DND-41 (cell line): ENCODE measurements around the gene RTN4RL1.

Experiments
- ATAC-seq: fragments of 200-7000 bp; cut with Tn5 transposase; 3 replicates; pipeline ENCODE4 v1.9.1; 2021; ENCODE audit warnings: low read depth; ENCODE audit not compliant: insufficient read depth
- DNase-seq: peaks from one replicate; pipeline ENCODE4 v3.0.0-alpha.2; 2020
- H2AFZ ChIP-seq: 2 replicates; pipeline ENCODE4 v1.6.0; 2012; ENCODE audit warnings: low read depth, low read length
- H3K27ac ChIP-seq: 2 replicates; pipeline ENCODE4 v1.5.1; 2012; ENCODE audit warnings: low read length, inconsistent platforms
- H3K27me3 ChIP-seq: fragments of 200-600 bp; sonication (generic); 2 replicates; pipeline ENCODE4 v1.6.0; 2012; ENCODE audit warnings: low read length, mild to moderate bottlenecking, inconsistent platforms; ENCODE audit not compliant: insufficient read depth, poor library complexity
- H3K36me3 ChIP-seq: 2 replicates; pipeline ENCODE4 v1.5.1; 2012; ENCODE audit warnings: low read length, inconsistent platforms; ENCODE audit not compliant: insufficient read depth
- H3K4me1 ChIP-seq: 2 replicates; pipeline ENCODE4 v1.5.1; 2012; ENCODE audit warnings: mild to moderate bottlenecking, low read length; ENCODE audit not compliant: insufficient read depth
- H3K4me2 ChIP-seq: 2 replicates; pipeline ENCODE4 v1.6.0; 2012; ENCODE audit warnings: mild to moderate bottlenecking, moderate library complexity, low read length, inconsistent platforms; ENCODE audit not compliant: insufficient read depth
- H3K4me3 ChIP-seq, 2 experiments: fragments of 200-600 bp in 1 of 2; shearing (Covaris generic) in 1 of 2; 2 replicates each; pipeline ENCODE4 v1.5.1; 2012 to 2016; ENCODE audit warnings: inconsistent platforms in 2 of 2, low read length in 2 of 2, mild to moderate bottlenecking in 2 of 2, low read depth in 1 of 2, moderate library complexity in 1 of 2
- H3K79me2 ChIP-seq: 2 replicates; pipeline ENCODE4 v1.6.0; 2012; ENCODE audit warnings: low read length, inconsistent platforms; ENCODE audit not compliant: insufficient read depth
- H3K9ac ChIP-seq: 2 replicates; pipeline ENCODE4 v1.6.0; 2012; ENCODE audit warnings: low read depth, mild to moderate bottlenecking, inconsistent platforms, low read length, moderate library complexity
- H3K9me3 ChIP-seq: 2 replicates; pipeline ENCODE4 v1.5.1; 2012; ENCODE audit warnings: low read length, moderate library complexity, mild to moderate bottlenecking, inconsistent platforms; ENCODE audit not compliant: insufficient read depth, severe bottlenecking
- H4K20me1 ChIP-seq: 2 replicates; pipeline ENCODE4 v1.6.0; 2012; ENCODE audit warnings: low read length; ENCODE audit not compliant: insufficient read depth
- CTCF ChIP-seq: IDR thresholded peaks from 2 replicates; pipeline ENCODE4 v1.5.1; 2012; ENCODE audit warnings: borderline replicate concordance, low read length, moderate library complexity, mild to moderate bottlenecking; ENCODE audit not compliant: poor library complexity, severe bottlenecking; ENCODE audit errors: extremely low read depth
- EZH2 ChIP-seq: IDR thresholded peaks from 3 replicates; pipeline ENCODE4 v1.6.1; 2012; ENCODE audit warnings: borderline replicate concordance, low read depth, mild to moderate bottlenecking, moderate library complexity, low read length, inconsistent platforms; ENCODE audit not compliant: severe bottlenecking

The RTN4RL1 gene

GRCh38 chr17:1915889-1916288 is 109.2 kb downstream of the RTN4RL1 start:
- DNase-seq (no peak), ATAC-seq (no peak)
- no peak overlapping the region for H3K4me2 ChIP-seq
- H3K36me3 ChIP-seq = no peaks in the 10 kb centered on the region
- H3K27ac ChIP-seq = no peak overlapping the region
- TF ChIP-seq EZH2 = no peak
- no peak for TF ChIP-seq CTCF
- no peaks in the 10 kb centered on the region for H3K4me1 ChIP-seq
- no peaks in the 10 kb centered on the region for H3K9me3 ChIP-seq
- H3K9ac ChIP-seq = no peak overlapping the region
- no peaks in the 10 kb centered on the region for H3K79me2 ChIP-seq
- H2AFZ ChIP-seq = no peak overlapping the region
- no peak overlapping the region for H3K4me3 ChIP-seq
- no peaks in the 10 kb centered on the region for H4K20me1 ChIP-seq
- no peaks in the 10 kb centered on the region for H3K27me3 ChIP-seq

- Histone ChIP-seq H3K9me3 (no peaks in the 10 kb centered on the region), H3K27ac (no peak overlapping the region), H3K4me3 (no peak overlapping the region), H3K9ac (no peak overlapping the region), H2AFZ (no peak overlapping the region; the same call in 1 of the 2 replicates), H4K20me1 (no peaks in the 10 kb centered on the region), H3K4me2 (no peak overlapping the region), H3K79me2 (no peaks in the 10 kb centered on the region), H3K36me3 (no peaks in the 10 kb centered on the region), H3K4me1 (no peaks in the 10 kb centered on the region), H3K27me3 (no peaks in the 10 kb centered on the region)
- no peak for TF ChIP-seq CTCF
- no peak for TF ChIP-seq EZH2
- ATAC-seq (no peak), DNase-seq (no peak)
Measured at GRCh38 chr17:1914661-1915083, 110.5 kb downstream of the RTN4RL1 start.

GRCh38 chr17:1913702-1914101 is 111.4 kb downstream of the RTN4RL1 start:
- peaks cover 5% of the 10 kb centered on the region for H3K27me3 ChIP-seq
- H2AFZ ChIP-seq = no peak overlapping the region

More at GRCh38 chr17:1913702-1914101, 111.4 kb downstream of the RTN4RL1 start:
- no peaks in the 10 kb centered on the region for H3K4me1 ChIP-seq
- TF ChIP-seq EZH2 (no peak), CTCF (no peak)
- no peak overlapping the region for H3K27ac ChIP-seq
- H3K36me3 ChIP-seq = no peaks in the 10 kb centered on the region
- H3K9me3 ChIP-seq = no peaks in the 10 kb centered on the region
- H3K79me2 ChIP-seq = no peaks in the 10 kb centered on the region
- H4K20me1 ChIP-seq = no peaks in the 10 kb centered on the region
- no peak overlapping the region for H3K9ac ChIP-seq
- ATAC-seq = no peak
- no peak for DNase-seq
- no peak overlapping the region for H3K4me3 ChIP-seq
- H3K4me2 ChIP-seq = no peak overlapping the region
